Measurements from ENCODE around the gene EPS15.

- TF ChIP-seq CTCF (IDR thresholded peaks at IDR 0.05) (no peak), POLR2A (IDR thresholded peaks at IDR 0.05) (no peak)
Measured at GRCh38 chr1:51543858-51544257, 24.8 kb upstream of the EPS15 start.

Measured in transverse colon (tissue), 3 donors.